ENCODE measurements around the gene ADAMTS1. TPM values are rescaled to one million over a fixed set of nuclear protein-coding genes. Genes with fewer than 3 reads are reported as not detected.

The ADAMTS1 gene
- polyA plus RNA-seq, 3 donors, result 0.01 TPM; not detected in 2

- Histone ChIP-seq H3K9ac (ENCODE audit: insufficient read depth, low read length, poor library complexity, severe bottlenecking) (no peak overlapping the region), H3K4me3 (replicated peaks in 1 of 3; ENCODE audit: low read depth in 2 of 3, low read length in 3 of 3) (no peak overlapping the region), H3K36me3 (replicated peaks in 1 of 2; ENCODE audit: control insufficient read depth in 1 of 2, insufficient read depth in 2 of 2, low read length in 2 of 2) (no peaks in the 10 kb centered on the region), H3K4me1 (ENCODE audit: control insufficient read depth in 1 of 2, insufficient read depth in 2 of 2, low read length in 2 of 2) (peaks cover 37 to 40% of the 10 kb centered on the region in 2 donors), H3K9me3 (replicated peaks in 1 of 2; ENCODE audit: control insufficient read depth in 1 of 2, insufficient read depth in 1 of 2, low read length in 2 of 2) (peaks cover 0 to 15% of the 10 kb centered on the region in 2 donors), H3K27me3 (ENCODE audit: control insufficient read depth in 2 of 2, insufficient read depth in 2 of 2, low read length in 2 of 2) (peaks cover 57 to 63% of the 10 kb centered on the region in 2 donors), H3K79me2 (ENCODE audit: insufficient read depth, low read length) (no peaks in the 10 kb centered on the region), H4K20me1 (ENCODE audit: insufficient read depth, low read length) (no peaks in the 10 kb centered on the region), H3K4me2 (replicated peaks; ENCODE audit: extremely low read depth, low read length, poor library complexity, severe bottlenecking) (no peak overlapping the region), H3K27ac (ENCODE audit: low read depth in 1 of 2, low read length in 2 of 2) (no peak overlapping the region), H2AFZ (ENCODE audit: insufficient read depth, low read depth, low read length, poor library complexity, severe bottlenecking) (no peak overlapping the region)
- Mint-ChIP-seq H3K36me3 (peaks cover 0 to 7% of the 10 kb centered on the region in 2 donors), H3K27me3 (ENCODE audit: low read depth in 3 of 3) (peaks cover 58 to 59% (median 58%) of the 10 kb centered on the region in 3 donors), H3K4me1 (peaks cover 36% of the 10 kb centered on the region), H3K27ac (no peak overlapping the region), H3K4me3 (peak overlapping the region in 1 of 2 donors; percentile 71), H3K9me3 (peaks cover 0 to 14% (median 4%) of the 10 kb centered on the region in 7 donors)
- WGBS (ENCODE audit: insufficient coverage), result 86% methylated on average over 1 of the region's 2 CpGs
- TF ChIP-seq, protein P1, sequence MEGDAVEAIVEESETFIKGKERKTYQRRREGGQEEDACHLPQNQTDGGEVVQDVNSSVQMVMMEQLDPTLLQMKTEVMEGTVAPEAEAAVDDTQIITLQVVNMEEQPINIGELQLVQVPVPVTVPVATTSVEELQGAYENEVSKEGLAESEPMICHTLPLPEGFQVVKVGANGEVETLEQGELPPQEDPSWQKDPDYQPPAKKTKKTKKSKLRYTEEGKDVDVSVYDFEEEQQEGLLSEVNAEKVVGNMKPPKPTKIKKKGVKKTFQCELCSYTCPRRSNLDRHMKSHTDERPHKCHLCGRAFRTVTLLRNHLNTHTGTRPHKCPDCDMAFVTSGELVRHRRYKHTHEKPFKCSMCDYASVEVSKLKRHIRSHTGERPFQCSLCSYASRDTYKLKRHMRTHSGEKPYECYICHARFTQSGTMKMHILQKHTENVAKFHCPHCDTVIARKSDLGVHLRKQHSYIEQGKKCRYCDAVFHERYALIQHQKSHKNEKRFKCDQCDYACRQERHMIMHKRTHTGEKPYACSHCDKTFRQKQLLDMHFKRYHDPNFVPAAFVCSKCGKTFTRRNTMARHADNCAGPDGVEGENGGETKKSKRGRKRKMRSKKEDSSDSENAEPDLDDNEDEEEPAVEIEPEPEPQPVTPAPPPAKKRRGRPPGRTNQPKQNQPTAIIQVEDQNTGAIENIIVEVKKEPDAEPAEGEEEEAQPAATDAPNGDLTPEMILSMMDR (IDR thresholded peaks at IDR 0.05), result no peak
- intact Hi-C loops (cut with micrococcal nuclease), result loop anchor here (5.0 to 10.0 kb wide), 3 partner anchors 854 to 1489 kb away; no protein-coding TSS in a partner anchor
- no peak for DNase-seq
Measured at GRCh38 chr21:26847921-26848320, 2.7 kb upstream of the ADAMTS1 start.

DNA sequence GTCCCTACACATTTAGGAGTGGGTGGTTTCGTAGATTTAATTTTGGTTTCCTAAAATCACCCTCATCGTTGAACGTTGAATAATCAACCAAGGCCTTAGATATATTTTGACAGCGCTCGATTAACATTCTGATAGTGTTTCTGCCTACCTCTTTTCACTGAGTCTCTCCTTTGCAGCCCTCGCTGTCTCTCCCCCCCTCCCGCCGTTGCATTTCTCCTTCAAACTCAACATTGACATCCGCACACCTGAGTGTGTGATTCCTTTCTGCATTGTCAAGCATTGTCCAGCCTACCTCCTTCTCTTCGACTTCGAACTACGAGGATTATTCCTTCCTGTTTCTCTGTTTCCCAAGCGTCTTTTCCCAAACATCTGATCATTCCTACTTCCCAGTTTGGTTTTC, 1.8 kb upstream of the ADAMTS1 start:
- Mint-ChIP-seq H3K36me3 (peaks cover 0 to 7% of the 10 kb centered on the region in 2 donors), H3K9me3 (peaks cover 0 to 14% (median 4%) of the 10 kb centered on the region in 7 donors), H3K4me3 (peak overlapping the region; percentile 63 to 90), H3K4me1 (peaks cover 36% of the 10 kb centered on the region), H3K27ac (no peak overlapping the region), H3K27me3 (ENCODE audit: low read depth in 3 of 3) (peaks cover 64 to 67% (median 64%) of the 10 kb centered on the region in 3 donors)
- intact Hi-C loops (cut with micrococcal nuclease), result loop anchor here (5.0 to 10.0 kb wide), 3 partner anchors 855 to 1490 kb away; no protein-coding TSS in a partner anchor
- no peaks in the 10 kb centered on the region for H4K20me1 ChIP-seq (ENCODE audit: insufficient read depth, low read length)
- no peak overlapping the region for H3K27ac ChIP-seq (ENCODE audit: low read depth in 1 of 2, low read length in 2 of 2)
- H3K4me3 ChIP-seq (replicated peaks in 1 of 3; ENCODE audit: low read depth in 2 of 3, low read length in 3 of 3), result no peak overlapping the region
- no peak for DNase-seq
- peaks cover 63 to 69% of the 10 kb centered on the region in 2 donors for H3K27me3 ChIP-seq (ENCODE audit: control insufficient read depth in 2 of 2, insufficient read depth in 2 of 2, low read length in 2 of 2)
- H3K36me3 ChIP-seq (replicated peaks in 1 of 2; ENCODE audit: control insufficient read depth in 1 of 2, insufficient read depth in 2 of 2, low read length in 2 of 2), result no peaks in the 10 kb centered on the region
- peaks cover 38 to 41% of the 10 kb centered on the region in 2 donors for H3K4me1 ChIP-seq (ENCODE audit: control insufficient read depth in 1 of 2, insufficient read depth in 2 of 2, low read length in 2 of 2)
- no peak overlapping the region for H3K9ac ChIP-seq (ENCODE audit: insufficient read depth, low read length, poor library complexity, severe bottlenecking)
- H3K9me3 ChIP-seq (replicated peaks in 1 of 2; ENCODE audit: control insufficient read depth in 1 of 2, insufficient read depth in 1 of 2, low read length in 2 of 2), result peaks cover 0 to 24% of the 10 kb centered on the region in 2 donors
- TF ChIP-seq, protein P1 (IDR thresholded peaks at IDR 0.05), result no peak
- H3K79me2 ChIP-seq (ENCODE audit: insufficient read depth, low read length), result no peaks in the 10 kb centered on the region
- 26% methylated on average over 10 of the region's 13 CpGs for WGBS (ENCODE audit: insufficient coverage)
- no peak overlapping the region for H2AFZ ChIP-seq (ENCODE audit: insufficient read depth, low read depth, low read length, poor library complexity, severe bottlenecking)
- H3K4me2 ChIP-seq (replicated peaks; ENCODE audit: extremely low read depth, low read length, poor library complexity, severe bottlenecking), result no peak overlapping the region
